GM19452 (cell line): ENCODE results near the gene MEGF11.

Experiments
- ATAC-seq: cut with Tn5 transposase; IDR thresholded peaks from one replicate; pipeline ENCODE4 v1.9.1; 2021; ENCODE audit not compliant: unreplicated experiment

MEGF11 gene

DNA sequence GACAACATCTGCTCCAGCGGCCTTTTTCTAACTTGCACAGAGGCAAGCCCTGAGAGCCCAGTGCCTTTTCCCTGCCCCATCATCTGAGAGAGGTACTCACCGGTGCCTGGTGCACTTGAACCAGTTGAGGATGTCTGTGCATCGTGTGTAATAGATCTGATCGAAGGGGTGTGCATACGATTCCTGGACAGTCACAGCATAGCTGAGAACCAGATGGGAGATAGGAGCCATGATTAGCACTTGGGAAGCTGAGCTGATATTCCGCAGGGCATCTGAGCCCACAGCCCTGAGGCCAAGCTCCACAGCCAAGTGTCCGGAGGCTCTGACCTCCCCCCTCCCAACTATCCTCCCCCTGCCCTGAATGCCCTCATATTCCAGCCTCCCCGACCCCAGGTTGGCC lies 129.8 kb downstream of the MEGF11 start:
- no peak for ATAC-seq

DNA sequence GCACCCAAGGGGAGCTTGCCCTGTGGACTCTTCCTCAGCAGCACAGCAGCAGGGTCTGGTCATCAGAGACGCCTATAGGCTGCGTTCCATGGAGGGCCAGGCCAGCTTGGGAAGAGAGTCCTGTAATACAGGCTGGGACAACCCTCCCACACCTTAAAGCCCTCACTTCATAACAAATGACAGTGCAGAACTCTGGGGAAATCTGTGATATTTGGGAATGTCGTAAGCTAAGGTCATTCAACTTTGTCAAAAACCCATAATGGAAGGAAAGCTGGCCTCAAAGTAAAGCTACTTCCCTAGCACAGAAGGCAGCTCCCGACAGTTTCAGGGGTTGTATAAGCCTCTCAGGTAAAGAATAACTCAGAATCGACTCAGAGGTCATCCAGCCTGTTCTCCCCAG lies 133.1 kb downstream of the MEGF11 start:
- no peak for ATAC-seq

GRCh38 chr15:66117841-66118240 lies 135.7 kb downstream of the MEGF11 start:
- no peak for ATAC-seq

GRCh38 chr15:66115568-66116206 lies 137.9 kb downstream of the MEGF11 start:
- ATAC-seq: no peak

DNA sequence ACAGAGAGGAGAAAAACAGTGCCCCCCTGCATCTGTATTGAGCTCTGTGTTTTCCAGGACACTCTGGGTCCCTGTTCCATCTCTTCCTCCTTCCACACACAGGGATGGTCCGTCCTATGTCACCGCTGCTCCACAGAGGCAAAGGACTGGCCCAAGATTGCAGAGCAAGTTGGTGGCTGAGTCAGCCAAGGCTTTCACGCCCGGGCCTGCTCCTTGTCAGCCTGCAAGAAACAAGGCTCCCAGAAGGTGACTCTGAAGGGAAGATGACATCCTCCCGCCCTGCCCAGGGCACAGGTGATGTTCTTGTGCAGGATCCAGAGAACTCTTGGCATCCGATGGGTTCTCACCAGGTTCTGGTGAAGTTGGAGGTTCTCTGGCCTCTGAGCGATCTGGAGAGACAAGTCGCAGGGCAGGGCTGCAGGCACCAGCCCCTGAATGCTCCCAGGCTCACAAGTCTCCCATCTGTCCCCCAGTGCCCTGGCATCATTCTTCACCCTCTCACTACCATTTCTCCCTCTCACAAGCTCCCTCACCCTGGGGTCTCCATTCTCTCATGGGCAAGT lies 138.6 kb downstream of the MEGF11 start:
- ATAC-seq: no peak

DNA sequence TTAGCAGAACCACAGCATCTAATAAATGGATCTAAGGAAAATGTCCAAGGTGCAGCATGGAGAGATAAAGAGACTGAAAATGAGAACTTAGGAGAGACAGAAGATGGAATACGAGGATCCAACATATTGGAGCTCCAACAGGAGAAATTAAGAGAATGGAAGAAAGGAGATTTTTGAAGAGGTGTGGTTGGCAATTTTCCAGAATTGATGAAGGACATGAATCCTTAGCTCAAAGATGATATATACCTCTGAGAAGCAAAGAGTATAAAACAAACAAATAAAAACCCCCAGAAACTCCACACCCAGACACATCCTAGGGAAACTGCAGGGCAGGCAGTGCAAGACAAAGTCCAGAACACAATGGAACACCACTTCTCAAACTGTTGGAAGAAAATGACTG lies 141.2 kb downstream of the MEGF11 start:
- no peak for ATAC-seq

- ATAC-seq: no peak
These were observed 142.2 kb downstream of the MEGF11 start for GRCh38 chr15:66111363-66111762.

- ATAC-seq: no peak
These were observed 142.7 kb downstream of the MEGF11 start for GRCh38 chr15:66110864-66111263.

DNA sequence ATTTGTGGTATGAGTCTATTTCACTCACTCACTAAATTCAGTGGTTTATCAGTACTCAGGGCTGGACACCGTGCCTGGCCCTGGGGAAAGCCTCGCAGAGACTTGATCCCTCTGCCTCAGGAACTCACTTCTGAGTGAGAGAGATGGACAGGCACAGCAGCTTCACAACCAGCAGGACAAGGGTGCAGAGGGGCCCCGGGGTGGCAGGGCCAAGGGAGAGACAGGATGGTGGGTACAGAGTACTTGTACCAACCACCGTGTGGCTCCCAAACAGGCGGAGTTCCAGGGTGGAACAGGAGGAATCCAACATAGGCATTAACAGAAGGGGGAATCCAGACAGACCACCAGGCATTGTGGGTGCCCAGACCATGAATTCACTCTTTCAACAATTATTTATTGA lies 143.7 kb downstream of the MEGF11 start:
- ATAC-seq: no peak

DNA sequence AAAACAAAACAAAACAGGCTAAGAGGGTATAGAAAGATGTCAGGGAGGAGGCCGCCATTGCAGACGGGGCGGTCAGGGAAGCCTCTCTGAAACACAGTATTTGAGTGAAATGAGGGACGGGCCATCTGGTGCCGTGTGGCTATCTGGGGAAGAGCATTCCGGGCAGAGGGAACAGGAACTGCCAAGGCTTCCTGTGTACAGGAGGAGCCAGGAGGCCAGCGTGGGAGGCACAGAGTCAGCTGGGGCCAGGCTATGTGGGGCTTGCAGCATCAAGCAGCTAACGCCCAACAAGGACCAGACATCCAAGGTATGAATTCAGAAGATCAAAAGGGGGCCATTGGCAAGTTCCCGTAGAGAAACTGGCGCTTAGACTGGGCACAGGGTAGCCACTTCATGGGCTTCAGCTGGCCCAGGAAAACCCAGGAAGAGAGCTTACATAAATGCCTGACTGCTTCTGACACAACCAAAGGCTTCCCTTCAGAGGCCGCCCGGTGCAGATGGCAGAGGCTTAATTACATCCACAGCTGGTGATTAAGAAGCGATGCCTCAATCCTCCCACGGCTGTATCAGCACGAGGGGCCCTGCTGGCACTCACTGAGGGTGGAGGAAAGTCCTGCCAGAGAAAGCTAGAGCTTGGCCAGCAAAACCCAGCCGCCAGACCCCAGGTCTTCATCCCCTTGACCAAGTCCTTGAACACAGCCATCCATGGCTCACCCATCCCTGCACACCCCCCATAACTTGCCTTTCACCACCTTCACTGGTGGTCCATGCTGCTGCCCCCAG lies 144.9 kb downstream of the MEGF11 start:
- ATAC-seq: no peak

DNA sequence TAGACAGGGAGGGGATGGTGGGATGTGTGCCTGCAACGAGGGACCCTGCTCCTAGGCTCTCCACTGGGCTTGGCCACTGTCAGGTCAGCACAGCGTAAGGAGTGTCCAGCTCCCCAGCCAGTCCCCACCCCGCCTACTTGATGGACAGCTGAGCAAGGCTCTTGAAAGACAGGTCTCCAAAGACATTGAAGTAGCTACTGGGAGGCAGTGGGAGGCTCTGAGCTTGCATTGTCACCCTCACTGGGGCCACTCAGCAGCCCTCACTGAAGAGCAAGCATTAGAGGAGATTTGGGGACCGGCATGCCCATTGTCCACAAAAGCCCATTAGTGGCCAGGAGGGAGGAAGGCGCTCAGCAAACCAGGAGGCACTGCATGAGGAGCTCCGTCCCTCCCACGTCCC lies 146.5 kb downstream of the MEGF11 start:
- ATAC-seq: no peak

DNA sequence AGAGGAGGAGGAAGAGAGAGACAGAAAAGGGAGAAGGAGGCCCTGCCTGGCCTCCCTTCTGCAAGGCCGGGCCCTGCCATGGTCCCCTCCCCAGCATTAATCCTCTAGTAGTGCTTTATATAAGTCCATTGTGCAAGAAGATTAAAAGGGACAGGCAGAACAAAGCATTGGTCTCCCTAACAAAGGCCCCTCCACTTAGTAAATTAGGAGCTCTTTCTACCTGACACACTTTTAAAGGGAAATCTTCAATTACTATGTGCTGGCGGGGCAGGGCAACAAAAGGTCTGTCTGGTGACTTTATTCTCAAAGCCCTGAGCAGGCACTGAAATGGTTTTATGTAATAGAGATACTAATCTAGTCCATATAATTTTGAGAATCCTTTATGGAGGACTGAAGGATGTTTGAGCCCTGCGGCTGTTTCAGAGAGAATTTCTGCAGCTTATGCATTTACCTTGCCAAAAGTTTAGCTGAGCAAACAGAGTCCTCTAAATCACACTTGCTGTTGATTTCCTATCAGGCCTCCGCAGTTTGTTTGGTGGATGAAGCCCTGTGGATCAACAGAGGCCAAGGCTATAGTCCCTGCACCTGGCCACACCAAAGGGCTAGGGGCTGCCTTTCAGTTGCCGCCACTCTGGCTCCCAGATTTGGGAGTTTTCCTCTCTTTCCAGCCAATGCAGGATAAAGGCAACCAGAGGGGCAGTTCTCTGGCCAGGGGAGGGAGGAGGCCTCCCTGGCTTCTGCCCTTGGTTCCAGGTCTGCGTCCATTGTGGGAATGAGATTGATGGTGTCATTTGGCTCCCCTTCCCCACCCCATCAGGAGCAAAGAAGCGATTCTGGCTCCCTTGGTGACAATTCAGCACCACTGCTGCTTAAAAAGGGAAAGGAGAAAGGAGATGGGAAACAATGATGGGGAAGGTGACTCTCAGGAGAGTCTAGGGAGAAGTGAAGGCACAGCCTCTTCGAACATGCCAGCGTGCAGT lies 148.0 kb downstream of the MEGF11 start:
- ATAC-seq: no peak

GRCh38 chr15:66103293-66103590 lies 150.3 kb downstream of the MEGF11 start:
- ATAC-seq: no peak

- ATAC-seq: no peak
These were observed 150.8 kb downstream of the MEGF11 start for GRCh38 chr15:66102563-66103292.

GRCh38 chr15:66101715-66102395 lies 151.7 kb downstream of the MEGF11 start:
- ATAC-seq: no peak

GRCh38 chr15:66100761-66101160 lies 152.8 kb downstream of the MEGF11 start:
- no peak for ATAC-seq

- ATAC-seq: no peak
These were observed 153.4 kb downstream of the MEGF11 start for GRCh38 chr15:66099950-66100671.

DNA sequence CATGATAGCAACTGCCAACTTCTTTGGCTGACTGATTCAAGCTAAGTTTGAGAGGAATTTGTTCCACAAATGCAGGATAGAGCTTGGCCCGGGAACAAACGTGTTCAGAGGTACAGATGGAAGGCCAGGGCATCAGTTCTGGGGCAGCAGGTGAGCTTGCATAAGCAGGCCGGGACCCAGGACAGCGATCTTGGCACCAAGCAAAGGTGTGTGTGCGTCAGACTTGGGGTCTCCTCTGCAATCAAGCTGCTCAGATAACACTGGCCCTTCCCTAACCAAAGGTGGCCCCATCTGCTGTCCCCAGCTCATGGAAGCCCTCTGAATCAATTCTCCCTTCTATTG lies 155.6 kb downstream of the MEGF11 start:
- no peak for ATAC-seq

DNA sequence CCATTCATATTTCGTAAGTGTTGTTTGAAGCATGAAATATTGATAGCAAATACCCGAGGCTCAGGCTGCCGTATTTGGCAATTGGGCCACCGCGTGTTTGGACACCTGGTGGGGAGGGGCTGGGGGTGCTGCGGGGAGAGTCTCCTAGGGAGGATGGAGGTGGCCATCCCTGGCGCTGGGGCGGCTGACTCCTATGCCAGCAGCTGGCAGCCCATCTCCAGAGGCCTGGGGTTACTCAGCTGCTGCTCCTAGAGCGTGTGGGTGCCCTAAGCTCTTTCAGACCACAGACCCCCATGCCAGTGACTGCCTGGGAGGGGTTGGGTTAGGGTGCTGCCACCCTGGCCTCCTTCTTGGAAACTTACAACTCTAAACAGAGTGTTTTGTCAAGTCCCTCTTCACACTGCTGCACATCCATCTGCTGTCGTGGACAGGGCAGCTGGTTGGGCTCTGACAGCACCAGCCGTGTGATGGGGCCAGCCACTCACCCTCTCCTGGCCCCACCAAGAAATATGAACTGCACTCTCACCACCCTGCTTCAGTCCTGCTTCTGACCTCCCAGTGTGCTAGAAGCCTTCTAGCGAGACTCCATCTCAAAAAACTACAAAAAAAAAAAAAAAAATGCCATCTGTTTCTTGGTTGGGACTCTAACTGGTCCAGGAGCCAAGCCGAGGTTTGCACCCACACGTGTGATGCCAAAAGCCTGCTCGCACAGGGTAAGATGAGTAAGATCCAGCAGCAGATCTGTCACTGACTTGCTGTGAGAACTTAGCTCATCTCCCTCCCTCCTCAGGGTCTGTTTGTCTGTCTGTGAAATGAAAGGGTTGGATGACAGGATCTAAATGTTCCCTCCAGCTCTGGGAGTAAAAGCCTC lies 156.2 kb downstream of the MEGF11 start:
- no peak for ATAC-seq
